GM12865 (cell line): Measurements from ENCODE around the gene RNU1-2.
"Not testable (repeated sequence)": the region's sequence is repeated elsewhere in the genome, so short reads cannot be mapped to it uniquely, and the experiment has no call there.

Experiments
- DNase-seq: peaks from one replicate; pipeline ENCODE4 v3.0.0; 2010; ENCODE audit warnings: low read depth
- H3K4me3 ChIP-seq: 2 replicates; pipeline ENCODE4 v1.5.1; 2011; ENCODE audit warnings: mild to moderate bottlenecking, low read depth, low read length, control low read depth
- TF ChIP-seq, protein P1 (sequence below): IDR thresholded peaks from 2 replicates; pipeline ENCODE4 v1.5.1; 2011; ENCODE audit warnings: low read length, control low read depth, low read depth, inconsistent platforms; ENCODE audit not compliant: insufficient read depth; ENCODE audit errors: missing control alignments

The RNU1-2 gene

DNA sequence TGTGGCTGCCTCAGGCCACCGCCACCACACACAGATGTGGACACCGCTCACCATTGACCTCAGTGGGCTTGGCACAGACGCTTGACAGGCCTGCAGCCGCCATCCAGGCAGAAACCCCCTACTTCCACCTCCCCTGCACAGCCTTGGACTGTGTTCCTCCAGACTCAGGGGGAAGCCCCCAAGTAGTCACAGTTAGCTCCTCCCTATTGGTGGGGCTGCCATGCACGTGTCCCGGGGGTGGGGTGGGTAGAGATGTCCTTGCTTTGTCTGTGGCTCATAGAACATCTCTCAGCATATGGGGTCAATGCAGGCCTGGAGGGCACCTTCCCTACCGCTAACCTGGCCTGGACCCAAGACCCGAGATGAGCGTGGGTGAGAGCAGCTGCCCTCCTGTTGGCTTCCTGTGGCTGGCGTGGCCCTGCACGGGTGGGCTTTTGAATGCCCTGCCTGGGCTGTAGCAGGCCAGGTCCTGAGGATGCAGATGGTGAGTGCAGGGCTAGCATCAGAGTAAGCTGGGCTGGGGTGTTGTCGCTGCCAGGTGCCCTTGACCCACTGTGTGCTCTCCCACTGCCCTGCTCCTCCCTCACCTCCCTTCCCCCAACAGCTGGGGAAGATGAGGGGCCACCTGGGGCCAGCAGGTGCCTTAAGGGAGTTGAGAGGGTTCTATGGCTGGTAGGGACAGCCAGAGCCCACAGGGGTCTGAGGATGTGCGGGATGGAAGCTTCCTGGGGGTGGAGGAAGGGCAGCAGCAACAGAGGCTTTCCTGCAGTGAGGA lies 32.1 kb downstream of the RNU1-2 start:
- TF ChIP-seq, protein P1, sequence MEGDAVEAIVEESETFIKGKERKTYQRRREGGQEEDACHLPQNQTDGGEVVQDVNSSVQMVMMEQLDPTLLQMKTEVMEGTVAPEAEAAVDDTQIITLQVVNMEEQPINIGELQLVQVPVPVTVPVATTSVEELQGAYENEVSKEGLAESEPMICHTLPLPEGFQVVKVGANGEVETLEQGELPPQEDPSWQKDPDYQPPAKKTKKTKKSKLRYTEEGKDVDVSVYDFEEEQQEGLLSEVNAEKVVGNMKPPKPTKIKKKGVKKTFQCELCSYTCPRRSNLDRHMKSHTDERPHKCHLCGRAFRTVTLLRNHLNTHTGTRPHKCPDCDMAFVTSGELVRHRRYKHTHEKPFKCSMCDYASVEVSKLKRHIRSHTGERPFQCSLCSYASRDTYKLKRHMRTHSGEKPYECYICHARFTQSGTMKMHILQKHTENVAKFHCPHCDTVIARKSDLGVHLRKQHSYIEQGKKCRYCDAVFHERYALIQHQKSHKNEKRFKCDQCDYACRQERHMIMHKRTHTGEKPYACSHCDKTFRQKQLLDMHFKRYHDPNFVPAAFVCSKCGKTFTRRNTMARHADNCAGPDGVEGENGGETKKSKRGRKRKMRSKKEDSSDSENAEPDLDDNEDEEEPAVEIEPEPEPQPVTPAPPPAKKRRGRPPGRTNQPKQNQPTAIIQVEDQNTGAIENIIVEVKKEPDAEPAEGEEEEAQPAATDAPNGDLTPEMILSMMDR = no peak

GRCh38 chr1:16929146-16930041 lies 33.6 kb downstream of the RNU1-2 start:
- DNase-seq, H3K4me3 ChIP-seq: not testable (repeated sequence)

More for the DNA sequence above, 32.1 kb downstream of the RNU1-2 start:
- no peak overlapping the region for H3K4me3 ChIP-seq
- DNase-seq = no peak

- not testable (repeated sequence) for DNase-seq, H3K4me3 ChIP-seq
Measured at GRCh38 chr1:16931206-16931934, 35.6 kb downstream of the RNU1-2 start.

- DNase-seq, H3K4me3 ChIP-seq: not testable (repeated sequence)
Measured at GRCh38 chr1:16933945-16934344, 38.2 kb downstream of the RNU1-2 start.

- not testable (repeated sequence) for DNase-seq, H3K4me3 ChIP-seq
Measured at GRCh38 chr1:16936580-16936979, 40.8 kb downstream of the RNU1-2 start.

DNA sequence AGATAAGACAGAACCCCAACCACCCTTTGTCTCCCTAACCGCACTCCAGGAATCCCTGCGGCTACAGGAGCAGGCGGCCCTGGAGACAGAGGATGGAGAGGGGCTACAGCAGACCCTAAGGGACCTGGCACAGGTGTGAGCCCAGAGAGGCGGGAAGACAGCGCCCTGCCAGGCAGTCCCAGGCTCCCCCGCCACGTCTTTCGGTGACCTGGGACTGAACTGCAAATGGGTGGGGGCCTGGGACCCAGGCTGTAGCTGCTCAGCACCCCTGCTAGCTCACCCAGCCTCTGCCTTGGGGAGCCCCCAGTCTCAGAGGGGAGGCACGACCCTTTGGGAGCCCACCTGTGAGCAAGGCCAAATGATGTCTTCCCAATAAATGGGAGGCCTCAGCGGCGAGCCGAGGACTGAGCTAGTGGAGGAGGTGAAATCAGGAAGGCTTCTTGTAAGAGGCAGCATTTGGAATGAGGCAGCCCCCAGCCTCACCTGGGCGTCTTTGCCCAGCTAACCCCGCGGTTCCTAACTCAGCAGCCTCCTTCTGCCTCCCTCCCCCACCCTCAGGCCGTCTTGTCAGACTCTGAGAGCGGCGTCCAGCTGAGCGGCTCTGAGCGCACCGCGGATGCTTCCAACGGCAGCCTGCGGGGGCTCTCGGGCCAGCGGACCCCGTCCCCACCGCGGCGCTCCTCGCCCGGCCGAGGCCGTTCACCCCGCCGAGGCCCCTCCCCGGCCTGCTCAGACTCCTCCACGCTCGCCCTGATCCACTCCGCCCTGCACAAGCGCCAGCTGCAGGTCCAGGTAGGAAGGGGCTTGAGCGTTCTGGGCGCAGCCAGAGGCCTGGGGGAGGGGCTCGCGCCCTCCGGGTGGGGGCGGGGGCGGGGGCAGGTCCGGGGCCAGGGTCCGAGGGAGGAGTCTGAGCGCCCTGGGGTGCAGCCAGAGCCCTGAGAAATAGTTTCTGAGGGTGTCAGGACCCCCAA lies 42.9 kb downstream of the RNU1-2 start:
- no peak for DNase-seq
- TF ChIP-seq, protein P1 = no peak
- H3K4me3 ChIP-seq = no peak overlapping the region

DNA sequence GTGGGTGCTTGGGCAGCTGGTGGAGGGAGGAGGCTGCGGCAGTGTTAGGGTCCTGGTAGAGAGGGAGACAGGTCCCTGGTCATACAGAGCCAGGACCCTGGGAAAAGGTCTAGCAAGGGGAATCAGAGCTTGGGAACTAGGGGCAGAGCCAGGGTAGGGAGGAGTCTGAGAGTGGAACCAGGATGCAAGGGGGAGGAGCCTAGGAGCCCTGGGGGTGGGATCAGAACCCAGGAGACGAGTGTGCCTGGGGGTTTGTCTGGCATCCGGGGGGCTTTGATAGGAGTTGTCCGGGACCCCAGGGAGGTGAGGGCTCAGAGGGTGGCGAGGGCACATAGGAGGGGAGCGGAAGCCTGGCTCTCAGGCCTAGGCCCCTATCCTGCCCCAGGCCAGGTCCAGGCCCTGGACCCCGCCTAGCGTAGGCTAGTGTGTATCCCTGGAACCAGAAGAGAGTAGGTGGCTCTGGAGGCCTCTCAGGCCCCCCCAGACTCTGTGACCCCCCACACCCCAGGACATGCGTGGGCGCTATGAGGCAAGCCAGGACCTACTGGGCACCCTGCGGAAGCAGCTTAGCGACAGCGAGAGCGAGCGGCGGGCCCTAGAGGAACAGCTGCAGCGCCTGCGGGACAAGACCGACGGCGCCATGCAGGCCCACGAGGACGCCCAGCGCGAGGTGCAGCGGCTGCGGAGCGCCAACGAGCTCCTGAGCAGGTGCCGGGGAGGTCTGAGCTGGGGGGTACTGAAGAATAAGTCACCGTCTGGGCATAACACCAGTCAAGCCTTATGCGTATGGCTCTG lies 43.8 kb downstream of the RNU1-2 start:
- H3K4me3 ChIP-seq = not testable (repeated sequence)

DNA sequence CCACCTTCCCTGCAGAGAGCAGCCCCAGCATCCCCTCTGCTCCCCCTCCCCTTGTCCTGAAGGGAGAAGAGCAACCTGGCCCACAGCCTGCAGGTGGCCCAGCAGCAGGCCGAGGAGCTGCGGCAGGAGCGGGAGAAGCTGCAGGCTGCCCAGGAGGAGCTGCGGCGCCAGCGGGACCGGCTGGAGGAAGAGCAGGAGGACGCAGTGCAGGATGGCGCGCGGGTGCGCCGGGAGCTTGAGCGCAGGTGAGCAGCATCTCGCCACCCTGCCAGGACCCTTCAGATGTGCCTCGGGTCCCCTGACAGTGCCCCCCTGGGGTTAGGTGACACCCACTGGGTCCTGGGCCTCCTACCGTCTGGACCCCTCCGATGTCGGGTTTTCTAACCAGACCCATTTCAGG lies 48.3 kb downstream of the RNU1-2 start:
- H3K4me3 ChIP-seq = no peak overlapping the region
- TF ChIP-seq, protein P1 = no peak
- DNase-seq = no peak

More for the DNA sequence above, 43.8 kb downstream of the RNU1-2 start:
- not testable (repeated sequence) for DNase-seq

DNA sequence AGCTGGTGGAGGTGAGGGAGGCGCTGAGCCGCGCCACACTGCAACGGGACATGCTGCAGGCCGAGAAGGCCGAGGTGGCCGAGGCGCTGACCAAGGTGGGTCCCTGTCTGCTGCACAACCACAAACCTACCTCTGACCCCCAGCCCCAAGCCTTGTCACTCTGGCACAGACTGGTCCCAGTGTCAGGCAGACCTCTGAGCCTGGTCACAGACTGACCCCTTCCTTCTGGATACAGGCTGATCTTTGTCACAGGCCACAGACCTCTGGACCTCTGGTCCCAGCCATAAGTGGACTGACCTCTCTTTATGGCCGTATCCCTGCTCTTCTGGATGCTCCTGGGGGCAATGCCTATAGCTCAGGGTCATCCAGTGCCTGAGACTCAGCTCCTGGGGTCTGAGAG lies 49.7 kb downstream of the RNU1-2 start:
- not testable (repeated sequence) for H3K4me3 ChIP-seq, DNase-seq
